Breast epithelium (tissue), 3 donors: ENCODE measurements around the gene ZNF512B.
"Not testable (repeated sequence)": the region's sequence is repeated elsewhere in the genome, so short reads cannot be mapped to it uniquely, and the experiment has no call there.

Experiments used
- POLR2A ChIP-seq: fragments of 450-650 bp; IDR thresholded peaks from one replicate; pipeline ENCODE4 v1.6.1; 2016; ENCODE audit warnings: antibody characterized with exemption, mild to moderate bottlenecking, moderate library complexity
- TF ChIP-seq, protein P1 (sequence below), 3 donors: fragments of 450-650 bp; IDR thresholded peaks; one replicate each; pipeline ENCODE4 v1.5.1; 2016 to 2017; ENCODE audit warnings: antibody characterized with exemption in 3 of 3, mild to moderate bottlenecking in 3 of 3, moderate library complexity in 3 of 3

DNA sequence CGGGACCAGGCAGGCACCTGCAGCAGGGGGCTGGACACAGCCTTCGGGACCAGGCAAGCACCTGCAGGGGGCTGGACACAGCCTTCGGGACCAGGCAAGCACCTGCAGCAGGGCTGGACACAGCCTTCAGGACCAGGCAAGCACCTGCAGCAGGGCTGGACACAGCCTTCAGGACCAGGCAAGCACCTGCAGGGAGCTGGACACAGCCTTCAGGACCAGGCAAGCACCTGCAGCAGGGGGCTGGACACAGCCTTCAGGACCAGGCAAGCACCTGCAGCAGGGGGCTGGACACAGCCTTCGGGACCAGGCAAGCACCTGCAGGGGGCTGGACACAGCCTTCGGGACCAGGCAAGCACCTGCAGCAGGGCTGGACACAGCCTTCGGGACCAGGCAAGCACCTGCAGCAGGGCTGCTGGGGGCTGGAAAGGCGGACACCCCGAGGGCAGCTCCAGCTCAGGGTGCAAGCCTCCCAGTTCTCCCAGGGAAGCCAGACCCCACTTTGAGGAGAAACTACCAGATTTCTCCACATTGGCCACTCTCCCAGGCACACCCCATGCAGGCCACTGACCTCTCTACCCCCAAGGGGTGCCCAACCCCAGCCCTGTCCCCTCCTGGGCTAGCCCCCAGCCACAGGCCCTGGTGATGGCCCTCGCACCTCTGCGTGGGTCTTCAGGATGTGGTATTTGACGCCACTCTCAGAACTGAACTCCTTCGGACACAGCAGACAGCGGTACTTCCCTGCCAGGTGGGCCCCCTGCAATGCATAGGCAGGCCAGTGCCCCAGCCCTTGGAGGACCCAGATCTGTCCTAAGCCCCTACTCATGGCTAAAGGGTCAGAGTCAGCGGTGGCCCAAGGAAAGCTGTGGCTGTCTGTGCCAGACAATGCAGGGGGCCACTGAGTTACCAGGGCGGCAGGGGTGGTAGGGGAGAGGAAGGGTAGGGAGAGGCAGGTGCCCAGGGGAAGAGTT is 8.8 kb downstream of the ZNF512B start:
- TF ChIP-seq POLR2A: not testable (repeated sequence)
- TF ChIP-seq, protein P1, sequence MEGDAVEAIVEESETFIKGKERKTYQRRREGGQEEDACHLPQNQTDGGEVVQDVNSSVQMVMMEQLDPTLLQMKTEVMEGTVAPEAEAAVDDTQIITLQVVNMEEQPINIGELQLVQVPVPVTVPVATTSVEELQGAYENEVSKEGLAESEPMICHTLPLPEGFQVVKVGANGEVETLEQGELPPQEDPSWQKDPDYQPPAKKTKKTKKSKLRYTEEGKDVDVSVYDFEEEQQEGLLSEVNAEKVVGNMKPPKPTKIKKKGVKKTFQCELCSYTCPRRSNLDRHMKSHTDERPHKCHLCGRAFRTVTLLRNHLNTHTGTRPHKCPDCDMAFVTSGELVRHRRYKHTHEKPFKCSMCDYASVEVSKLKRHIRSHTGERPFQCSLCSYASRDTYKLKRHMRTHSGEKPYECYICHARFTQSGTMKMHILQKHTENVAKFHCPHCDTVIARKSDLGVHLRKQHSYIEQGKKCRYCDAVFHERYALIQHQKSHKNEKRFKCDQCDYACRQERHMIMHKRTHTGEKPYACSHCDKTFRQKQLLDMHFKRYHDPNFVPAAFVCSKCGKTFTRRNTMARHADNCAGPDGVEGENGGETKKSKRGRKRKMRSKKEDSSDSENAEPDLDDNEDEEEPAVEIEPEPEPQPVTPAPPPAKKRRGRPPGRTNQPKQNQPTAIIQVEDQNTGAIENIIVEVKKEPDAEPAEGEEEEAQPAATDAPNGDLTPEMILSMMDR (IDR thresholded peaks at IDR 0.05): not testable (repeated sequence)
